Lung microvascular endothelial cell (primary cell): Measurements from ENCODE around the gene HMGCL. TPM values are rescaled to one million over a fixed set of nuclear protein-coding genes. Genes with fewer than 3 reads are reported as not detected.
"Not testable (repeated sequence)": the region's sequence is repeated elsewhere in the genome, so short reads cannot be mapped to it uniquely, and the experiment has no call there.

Experiments used
- DNase-seq, 2 donors: peaks; one replicate each; pipeline versions ENCODE4 v3.0.0 to v3.0.0-alpha.2; 2010; ENCODE audit warnings: low read depth in 2 of 2
- total RNA-seq: library from RNA; depleted of rRNA; stranded (reverse); fragments of >200 nt; gene quantifications from 2 replicates; pipeline ENCODE4 v1.2.1, GENCODE V29; 2014

Gene HMGCL
- total RNA-seq: 37.3 and 40.7 TPM in 2 replicates

DNA sequence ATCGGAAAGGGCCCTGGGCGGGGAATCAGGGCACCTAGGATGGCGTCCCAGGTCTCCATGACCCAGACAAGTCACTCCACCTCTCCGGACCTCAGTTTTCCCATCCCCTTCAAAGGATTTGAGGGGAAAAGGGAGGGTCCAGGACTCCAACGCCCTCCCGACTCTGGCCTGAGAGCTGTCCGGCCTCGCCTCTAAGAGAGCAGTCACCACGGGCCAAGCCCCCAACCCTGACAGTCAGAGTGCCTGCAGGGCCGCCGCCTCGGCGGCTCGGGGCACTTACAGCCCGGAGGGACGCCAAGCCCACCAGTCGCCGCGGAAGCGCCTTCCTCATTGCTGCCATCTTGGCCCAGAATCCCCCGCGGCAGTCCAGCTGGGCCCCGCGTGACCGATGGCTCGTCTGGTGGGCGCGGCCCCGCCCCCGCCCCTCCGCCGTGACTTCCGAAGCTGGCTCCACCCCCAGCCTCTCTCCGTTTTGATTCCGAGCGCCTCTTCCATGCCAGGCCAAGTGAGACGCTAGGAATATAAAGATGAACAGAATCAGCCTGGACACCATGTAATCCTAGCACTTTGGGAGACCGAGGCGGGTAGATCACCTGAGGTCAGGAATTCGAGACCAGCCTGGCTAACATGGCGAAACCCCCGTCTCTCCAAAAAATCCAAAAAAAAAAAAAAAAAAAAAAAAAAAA is at the start of gene HMGCL:
Gene HMGCL (minus strand): TSS at position 354 of the 686 bp plus-strand sequence. CDS start 14 bp downstream, at position 340.
- peak; percentile 91 to 94 for DNase-seq

DNA sequence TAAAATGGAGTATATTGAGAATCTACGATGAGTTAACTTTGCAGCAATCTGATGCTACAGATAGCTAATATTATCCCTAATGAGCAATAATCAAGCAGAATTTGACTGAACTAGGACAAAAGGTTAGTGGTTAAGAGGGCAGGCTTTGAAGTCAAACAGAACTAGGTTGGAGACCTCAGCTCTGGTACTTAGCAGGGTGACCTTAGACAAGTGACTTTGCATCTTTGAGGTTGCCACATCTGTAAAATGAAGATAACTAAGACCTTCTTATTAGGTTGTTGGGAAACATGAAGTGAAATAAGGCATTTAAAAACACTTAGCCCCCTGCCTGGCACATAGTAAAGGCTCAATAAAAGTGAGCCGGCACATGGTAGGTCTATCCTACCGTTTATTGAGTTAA is 47.2 kb upstream of the HMGCL start:
- DNase-seq: no peak

DNA sequence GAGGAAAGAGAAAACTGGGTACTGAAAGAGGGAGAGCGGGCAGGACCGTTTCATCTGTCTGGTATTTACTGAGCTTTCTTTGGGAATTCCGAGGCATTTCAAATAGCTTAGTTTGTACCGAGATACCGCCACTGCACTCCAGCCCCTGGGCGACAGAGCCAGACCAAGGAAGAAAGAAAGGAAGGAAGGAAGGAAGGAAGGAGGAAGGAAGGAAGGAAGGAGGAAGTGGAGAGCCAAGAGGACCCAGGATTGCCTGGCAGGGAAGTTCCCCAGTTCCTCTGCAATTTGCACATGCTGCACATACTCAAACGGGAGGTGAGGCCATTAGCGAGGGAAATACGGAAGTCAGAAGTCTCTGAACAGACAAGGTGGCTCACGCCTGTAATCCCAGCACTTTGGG is 43.8 kb upstream of the HMGCL start:
- no peak for DNase-seq

DNA sequence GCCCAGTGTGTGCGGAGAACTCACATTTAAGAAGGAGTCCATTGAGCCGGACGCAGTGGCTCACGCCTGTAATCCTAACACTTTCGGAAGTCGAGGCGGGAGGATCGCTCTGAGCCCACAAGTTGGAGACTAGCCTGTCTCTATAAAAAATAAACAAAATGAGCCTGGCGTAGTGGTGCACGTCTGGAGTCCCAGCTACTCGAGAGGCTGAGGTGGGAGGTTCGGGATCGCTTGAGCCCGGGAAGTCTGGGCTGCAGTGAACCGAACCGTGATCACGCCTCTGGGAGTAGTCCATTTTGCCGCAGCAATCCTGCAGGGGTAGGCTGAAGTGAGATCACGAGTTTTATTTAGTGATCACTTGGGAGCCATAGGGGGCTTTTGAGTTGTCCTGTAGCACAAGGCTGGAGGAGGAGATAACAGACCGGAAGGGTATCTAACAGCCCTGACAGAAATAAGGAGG is 43.4 kb upstream of the HMGCL start:
- peak in 1 of 2 donors; percentile 20 for DNase-seq

DNA sequence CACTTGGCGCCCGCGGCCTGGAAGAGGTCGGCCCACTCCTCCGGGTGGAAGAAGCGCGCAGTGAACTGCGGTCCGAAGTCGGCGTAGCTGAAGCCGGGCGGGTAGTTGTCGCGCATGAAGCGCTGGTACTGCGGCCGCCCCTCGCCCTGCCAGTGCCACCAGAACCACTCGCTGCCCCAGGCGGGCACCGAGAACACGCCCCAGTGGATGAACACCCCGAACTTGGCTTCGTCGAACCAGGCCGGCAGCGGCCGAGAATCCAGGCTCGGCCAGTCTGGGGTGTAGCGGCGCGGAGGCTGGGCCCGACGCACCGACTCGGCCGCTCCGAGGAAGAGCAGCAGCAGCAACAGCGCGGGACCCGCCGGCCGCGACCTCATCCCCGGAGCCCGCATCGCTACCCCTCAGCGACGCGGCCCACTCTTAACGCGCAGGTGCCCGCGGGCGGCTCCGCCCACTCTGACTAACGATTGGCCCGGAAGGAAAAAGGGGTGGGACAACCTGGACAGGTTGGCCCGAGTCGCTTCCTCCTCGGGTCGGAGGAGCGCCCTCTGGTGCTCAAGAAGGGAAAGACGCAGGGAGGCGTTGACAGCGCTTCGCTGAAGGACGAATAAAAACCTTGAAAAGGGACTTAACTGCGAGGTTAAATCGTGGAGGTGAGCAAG is 42.8 kb upstream of the HMGCL start, which contains the start of gene FUCA1:
Gene FUCA1 (minus strand): TSS at position 396 of the 662 bp plus-strand sequence. CDS start 4 bp downstream, at position 392.
- peak; percentile 82 to 88 for DNase-seq

DNA sequence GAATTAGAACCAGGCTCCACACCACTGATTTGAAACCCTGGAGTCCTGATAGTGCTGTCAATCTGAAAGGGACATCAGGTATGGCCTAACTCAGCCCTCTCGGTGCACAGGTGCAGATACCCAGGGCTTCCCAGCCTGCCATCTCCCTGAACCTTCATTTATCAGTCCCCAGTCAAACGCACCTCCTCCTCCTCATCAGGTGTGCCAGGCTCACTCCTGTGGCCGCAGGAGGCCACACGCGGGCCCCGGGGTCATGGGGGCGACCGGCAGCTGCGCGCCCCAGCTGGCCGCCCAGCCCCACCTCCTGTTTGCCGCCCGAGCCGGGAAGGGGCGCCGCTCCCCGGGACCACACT is 42.3 kb upstream of the HMGCL start:
- DNase-seq: no peak

DNA sequence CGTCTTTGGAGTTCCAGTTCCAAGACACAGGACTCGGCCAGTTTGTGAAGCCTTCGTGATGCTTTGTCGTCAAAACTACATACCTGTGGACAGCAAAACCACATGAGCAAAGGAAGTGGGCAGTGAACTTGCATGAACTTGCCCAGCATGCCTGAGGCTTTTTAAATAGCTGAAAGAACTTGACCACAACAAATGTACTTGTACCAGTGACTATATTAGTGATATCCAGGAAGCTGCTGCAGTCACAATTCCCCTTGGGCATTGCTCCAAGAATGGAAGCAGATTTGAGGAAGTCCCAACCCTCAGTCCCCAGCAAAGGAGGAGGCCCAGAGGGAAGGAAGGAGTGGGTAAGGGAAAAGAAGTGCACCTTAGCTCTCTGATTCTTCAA is 40.3 kb upstream of the HMGCL start:
- peak in 1 of 2 donors; percentile 17 for DNase-seq

DNA sequence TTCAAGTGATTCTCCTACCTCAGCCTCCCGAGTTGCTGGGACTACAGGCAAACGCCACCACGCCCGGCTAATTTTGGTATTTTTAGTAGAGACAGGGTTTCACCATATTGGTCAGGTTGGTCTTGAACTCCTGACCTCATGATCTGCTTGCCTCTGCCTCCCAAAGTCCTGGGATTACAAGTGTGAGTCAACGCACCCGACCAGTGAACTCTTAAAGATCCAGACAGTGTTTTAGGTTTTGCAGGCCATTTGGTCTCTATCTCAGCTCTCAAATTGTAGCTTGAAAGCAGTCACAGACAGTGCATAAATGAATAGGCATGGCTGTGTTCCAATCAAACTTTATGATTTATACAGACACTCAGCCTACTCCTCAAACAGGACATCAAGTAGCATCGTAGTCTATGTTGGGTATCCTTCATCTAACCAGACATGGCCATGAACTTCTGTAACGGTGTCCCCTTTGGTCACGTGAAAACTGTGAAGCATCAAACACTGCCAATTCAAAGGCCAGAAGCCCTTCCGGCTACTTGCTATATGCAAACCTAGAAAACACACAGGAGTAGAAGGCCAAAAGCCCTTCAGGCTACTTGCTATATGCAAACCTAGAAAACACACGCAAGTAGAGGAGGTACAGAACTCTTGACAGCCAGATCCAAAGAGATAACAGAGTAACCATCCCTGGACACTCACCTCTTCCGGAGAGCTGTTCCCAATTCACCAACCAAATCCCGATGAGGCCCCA is 39.7 kb upstream of the HMGCL start:
- no peak for DNase-seq

DNA sequence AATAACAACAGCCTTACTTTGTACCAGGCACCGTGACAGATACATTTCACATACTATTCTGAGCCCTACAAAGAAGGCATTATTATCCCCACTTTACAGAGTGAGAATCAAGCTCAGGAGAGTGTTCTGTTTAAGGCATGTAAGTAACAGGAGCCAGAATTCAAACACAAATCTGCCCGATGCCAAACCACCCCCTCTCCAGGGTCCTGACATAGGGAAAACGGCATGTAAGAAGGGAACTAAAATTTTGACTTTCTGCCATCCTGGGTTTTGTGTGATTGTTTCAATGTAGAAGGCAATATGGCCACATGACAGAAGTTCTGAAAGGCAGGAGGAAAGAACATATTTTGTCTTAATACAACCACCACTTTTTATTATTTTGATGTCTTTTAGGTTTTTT is 37.4 kb upstream of the HMGCL start:
- DNase-seq: no peak

DNA sequence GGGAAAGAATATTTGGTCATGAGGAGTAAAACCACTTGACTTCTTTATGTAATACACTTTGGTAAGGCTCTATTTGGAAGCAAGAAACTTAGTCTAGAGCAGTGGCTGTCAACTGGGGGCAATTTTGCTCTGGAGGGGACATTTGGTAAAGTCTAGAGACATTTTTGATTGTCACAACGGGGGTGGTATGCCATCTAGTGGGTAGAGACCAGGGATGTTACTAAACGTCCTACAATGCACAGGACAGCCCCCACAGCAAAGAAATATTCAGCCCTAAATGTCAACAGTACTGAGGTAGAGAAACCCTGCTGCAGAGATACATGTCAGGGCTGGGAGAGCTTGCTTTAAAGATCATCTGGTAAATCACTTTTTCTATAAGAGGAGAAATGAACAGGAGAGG is 29.3 kb upstream of the HMGCL start:
- peak; percentile 34 to 56 for DNase-seq

DNA sequence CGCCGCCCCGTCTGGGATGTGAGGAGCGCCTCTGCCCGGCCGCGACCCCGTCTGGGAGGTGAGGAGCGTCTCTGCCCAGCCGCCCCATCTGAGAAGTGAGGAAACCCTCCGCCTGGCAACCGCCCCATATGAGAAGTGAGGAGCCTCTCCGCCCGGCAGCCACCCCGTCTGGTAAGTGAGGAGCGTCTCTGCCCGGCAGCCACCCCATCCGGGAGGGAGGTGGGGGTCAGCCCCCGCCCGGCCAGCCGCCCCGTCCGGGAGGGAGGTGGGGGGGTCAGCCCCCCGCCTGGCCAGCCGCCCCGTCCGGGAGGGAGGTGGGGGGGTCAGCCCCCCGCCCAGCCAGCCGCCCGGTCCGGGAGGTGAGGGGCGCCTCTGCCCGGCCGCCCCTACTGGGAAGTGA is 27.9 kb upstream of the HMGCL start:
- DNase-seq: not testable (repeated sequence)

DNA sequence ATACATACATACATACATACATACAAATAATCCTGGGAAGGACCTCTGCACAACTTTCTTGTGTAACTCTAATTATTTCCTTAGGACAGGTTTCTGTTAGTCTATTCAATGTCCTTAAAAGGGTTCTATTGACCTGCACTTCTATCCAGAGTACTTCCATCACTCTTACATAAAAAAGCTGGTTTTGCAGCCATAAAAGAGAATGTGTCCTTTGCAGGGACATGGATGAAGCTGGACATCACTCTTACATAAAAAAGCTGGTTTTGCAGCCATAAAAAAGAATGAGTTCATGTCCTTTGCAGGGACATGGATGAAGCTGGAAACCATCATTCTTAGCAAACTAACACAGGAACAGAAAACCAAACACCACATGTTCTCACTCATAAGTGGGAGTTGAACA is 26.2 kb upstream of the HMGCL start:
- DNase-seq: not testable (repeated sequence)

DNA sequence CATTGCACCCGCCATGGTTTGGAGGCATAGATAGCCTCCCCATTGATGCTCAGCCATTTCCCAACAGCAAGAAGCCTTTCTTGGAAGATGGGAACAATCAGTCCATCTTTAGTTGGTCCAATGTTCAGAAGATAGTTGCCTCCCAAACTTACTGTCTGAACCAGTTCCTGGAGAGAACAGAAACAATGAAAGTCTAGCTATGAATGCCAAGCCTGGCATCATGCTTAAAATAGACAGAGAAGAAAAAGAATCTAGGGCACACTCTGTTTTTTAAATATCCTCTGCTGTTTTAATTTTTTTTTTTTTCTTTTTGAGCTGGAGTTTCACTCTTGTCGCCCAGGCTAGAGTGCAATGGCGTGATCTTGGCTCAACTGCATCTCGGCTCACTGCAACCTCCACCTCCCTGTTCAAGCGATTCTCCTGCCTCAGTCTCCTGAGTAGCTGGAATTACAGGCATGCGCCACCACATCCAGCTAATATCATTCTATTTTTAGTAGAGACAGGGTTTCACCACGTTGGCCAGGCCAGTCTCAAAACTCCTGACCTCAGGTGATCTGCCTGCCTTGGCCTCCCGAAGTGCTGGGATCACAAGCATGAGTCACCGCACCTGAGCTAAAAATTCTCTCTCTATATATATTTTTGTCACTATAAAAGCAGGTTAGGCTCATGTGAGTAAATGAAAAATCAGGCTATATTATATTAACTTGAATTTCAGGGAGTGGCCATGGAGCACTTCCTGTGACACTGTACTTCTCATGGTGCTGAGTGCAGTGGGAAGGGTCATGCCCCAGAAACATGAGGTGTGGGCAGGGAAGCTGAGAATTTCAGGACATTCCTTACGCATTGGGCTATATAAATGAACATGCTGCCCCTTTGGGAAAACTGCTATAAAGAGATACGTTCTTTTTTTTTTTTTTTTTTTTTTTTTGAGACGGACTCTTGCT is 23.7 kb upstream of the HMGCL start:
- DNase-seq: no peak

DNA sequence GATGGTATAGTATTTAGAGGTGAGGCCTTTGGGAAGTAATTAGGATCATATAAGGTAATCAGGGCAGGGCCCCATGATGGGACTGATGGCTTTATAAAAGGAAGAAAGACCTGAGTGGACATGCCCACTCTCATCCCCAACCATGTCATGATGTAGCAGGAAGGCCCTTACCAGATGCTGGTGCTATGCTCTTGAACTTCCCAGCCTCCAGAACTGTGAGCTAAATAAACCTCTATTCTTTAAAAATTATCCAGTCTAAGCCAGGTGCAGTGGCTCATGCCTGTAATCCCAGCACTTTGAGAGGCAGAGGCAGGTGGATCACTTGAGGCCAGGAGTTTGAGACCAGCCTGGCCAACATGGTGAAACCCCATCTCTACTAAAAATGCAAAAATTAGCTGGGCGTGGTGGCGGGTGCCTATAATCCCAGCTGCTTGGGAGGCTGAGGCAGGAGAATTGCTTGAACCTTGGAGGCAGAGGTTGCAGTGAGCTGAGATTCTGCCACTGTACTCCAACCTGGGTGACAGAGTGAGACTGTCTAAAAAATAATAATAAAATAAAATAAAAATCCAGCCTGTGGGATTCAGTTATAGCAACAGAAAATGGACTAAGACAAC is 22.4 kb upstream of the HMGCL start:
- not testable (repeated sequence) for DNase-seq

DNA sequence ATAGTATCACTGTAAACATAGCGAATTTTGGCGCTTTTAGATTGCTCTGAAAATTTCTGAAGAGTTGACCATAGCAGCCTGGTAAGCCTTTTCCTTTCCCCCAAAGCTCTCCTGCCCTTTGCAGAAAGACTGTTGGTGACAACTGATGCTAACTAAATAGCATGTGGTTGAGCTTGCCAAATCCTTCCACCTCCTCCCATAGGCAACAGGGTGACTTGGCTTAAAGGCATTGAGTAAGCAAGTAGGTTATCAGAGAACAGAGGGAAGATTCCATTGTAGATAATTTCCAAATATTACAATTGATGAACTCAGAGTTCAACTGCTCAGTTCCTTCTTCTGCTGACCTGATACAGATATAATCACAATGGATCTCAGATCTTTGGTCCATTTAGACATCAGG is 19.9 kb upstream of the HMGCL start:
- no peak for DNase-seq

DNA sequence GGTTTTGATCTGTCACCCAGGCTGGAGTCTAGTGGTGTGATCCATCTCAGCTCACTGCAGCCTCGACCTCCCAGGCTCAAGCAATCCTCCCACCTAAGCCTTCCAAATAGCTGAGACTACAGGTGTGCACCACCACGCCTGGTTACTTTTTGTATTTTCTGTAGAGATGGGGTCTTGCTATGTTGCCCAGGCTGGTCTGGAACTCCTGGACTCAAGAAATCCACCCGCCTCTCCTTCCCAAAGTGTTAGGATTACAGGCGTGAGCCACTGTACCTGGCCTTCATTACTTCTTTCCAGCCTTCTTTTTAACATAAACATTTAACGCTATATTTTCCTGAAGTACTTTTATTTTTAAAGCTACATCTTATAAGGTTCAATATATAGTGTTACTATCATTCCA is 18.4 kb upstream of the HMGCL start:
- no peak for DNase-seq

DNA sequence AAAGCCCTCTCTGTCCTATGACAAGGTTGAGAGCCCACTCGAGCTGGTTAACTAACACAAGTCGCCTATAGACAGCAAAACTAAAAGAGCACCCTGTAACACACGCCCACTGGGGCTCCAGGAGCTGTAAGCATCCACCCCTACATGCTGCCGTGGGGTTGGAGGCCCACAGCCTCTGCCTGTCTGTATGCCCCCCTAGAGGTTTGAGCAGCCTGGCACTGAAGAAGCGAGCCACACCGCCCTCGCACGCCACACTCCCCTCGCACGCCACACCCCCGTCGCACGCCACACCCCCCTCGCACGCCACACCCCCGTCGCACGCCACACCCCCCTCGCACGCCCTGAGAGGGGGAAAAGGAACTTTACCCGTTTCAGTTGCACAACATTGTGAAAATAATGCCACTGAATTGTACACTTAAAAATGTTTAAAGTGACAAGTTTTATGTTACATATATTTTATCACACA is 13.2 kb upstream of the HMGCL start:
- peak; percentile 36 to 66 for DNase-seq

DNA sequence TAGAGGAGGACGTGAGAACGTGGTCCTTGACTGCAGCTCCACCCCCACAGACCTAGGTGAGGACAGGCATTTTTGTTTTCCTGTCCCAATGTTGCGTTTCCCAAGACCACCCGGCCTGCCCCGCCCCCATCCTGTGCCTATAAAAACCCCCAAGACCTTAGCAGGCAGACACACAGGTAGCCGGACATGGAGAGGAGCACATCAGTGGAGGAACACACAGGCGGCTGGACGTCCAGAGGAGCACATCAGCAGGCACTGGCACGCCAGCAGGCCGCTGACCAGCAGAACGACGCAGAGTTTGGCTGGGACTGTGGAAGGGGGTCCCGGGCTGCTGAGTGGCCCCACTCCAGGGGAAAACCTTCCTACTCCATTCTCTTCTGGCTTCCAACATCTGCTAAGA is 12.7 kb upstream of the HMGCL start:
- no peak for DNase-seq

DNA sequence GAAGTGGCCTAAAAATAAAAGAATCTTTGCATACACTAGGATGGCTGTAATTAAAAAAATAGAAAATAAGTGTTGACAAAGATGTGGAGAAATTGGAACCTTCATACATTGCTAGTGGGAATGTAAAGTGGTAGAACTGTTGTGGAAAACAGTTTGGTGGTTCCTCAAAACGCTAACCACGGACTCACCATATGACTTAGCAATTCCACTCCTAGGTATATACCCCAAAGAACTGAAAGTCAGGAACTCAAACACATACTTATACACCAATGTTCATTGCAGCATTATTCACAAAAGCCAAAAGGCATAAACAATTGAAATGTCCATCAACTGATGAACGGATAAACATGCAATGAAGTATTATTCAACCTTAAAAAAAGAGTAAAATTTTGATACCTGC is 10.8 kb upstream of the HMGCL start:
- no peak for DNase-seq

DNA sequence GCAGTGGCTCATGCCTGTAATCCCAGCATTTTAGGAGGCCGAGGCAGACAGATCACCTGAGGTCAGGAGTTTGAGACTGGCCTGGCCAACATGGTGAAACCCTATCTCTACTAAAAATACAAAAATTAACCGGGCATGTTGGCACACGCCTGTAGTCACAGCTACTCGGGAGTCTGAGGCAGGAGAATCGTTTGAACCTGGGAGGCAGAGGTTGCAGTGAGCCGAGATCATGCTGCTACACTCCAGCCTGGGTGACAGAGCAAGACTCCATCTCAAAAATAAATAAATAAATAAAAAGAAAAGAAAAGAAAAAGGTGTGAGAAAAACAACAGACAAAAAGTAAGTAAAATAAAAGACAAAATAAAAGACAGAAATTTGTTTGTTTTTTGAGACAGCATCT is 8.9 kb upstream of the HMGCL start:
- DNase-seq: not testable (repeated sequence)

DNA sequence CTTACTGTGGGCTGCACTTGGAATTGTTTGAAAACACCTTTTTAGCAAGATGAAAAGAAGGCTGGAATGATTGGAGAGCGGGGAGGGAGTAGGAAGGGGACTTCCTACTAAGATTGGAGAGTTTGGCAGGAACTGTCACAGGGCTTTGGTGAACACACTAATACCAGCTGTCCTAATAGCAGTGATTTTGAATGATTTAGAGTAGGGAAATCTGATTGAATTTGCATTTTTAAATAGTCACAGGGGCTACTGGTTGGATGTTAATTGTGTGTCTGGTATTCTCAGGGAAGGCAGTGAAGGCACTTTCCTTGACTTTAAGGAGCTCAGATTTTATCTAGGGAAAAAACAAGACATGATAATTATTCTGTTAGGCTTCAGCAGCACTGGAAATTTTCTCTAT is 2.5 kb upstream of the HMGCL start:
- no peak for DNase-seq
